Activated CD8-positive, alpha-beta memory T cell treated with anti-CD3 and anti-CD28 coated beads, Interleukin-2, amount 50 U/mL, for 4 hours (primary cell): Measurements from ENCODE around the gene DENND2C.

Source experiments
- DNase-seq: peaks from one replicate; pipeline ENCODE4 v3.0.0-alpha.2; 2020

Gene DENND2C

GRCh38 chr1:114540821-114541220 lies 129.0 kb downstream of the DENND2C start:
- no peak for DNase-seq

GRCh38 chr1:114540272-114540671 lies 129.6 kb downstream of the DENND2C start:
- DNase-seq: no peak

- no peak for DNase-seq
These were observed 133.8 kb downstream of the DENND2C start for GRCh38 chr1:114536043-114536442.

- DNase-seq: no peak
These were observed 134.4 kb downstream of the DENND2C start for GRCh38 chr1:114535401-114535800.
